Measurements from ENCODE around the gene ZNF3. TPM values are rescaled to one million over a fixed set of nuclear protein-coding genes. Genes with fewer than 3 reads are reported as not detected.

Gene ZNF3
- total RNA-seq, 1 donor from 2014 or later, result 12.9 TPM

DNA sequence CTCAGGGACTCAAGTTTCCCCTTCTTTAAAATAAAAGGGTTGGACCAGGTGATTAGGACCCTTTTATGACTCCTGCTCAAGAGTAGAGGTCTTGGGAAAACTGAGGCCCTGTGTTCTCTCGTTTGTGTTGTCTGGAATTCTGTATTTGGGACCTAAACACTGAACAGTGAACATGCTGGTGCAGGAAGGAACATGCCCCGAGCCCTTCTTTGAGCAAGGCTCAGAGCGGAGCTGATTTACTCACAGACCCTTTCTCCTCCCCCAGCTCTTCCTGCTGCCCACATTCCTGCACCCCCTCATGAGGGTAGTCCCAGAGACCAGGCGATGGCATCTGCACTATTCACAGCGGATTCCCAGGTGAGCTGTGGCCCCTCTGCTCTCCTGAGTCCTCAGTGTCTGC is 51.9 kb downstream of the ZNF3 start:
- no peak for DNase-seq
- no peak overlapping the region for H3K4me3 ChIP-seq
- H3K27me3 ChIP-seq (ENCODE audit: low read depth), result no peaks in the 10 kb centered on the region
- H3K9me3 ChIP-seq (replicated peaks), result no peaks in the 10 kb centered on the region
- H3K27ac ChIP-seq (replicated peaks), result no peak overlapping the region
- TF ChIP-seq, protein P1, sequence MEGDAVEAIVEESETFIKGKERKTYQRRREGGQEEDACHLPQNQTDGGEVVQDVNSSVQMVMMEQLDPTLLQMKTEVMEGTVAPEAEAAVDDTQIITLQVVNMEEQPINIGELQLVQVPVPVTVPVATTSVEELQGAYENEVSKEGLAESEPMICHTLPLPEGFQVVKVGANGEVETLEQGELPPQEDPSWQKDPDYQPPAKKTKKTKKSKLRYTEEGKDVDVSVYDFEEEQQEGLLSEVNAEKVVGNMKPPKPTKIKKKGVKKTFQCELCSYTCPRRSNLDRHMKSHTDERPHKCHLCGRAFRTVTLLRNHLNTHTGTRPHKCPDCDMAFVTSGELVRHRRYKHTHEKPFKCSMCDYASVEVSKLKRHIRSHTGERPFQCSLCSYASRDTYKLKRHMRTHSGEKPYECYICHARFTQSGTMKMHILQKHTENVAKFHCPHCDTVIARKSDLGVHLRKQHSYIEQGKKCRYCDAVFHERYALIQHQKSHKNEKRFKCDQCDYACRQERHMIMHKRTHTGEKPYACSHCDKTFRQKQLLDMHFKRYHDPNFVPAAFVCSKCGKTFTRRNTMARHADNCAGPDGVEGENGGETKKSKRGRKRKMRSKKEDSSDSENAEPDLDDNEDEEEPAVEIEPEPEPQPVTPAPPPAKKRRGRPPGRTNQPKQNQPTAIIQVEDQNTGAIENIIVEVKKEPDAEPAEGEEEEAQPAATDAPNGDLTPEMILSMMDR (IDR thresholded peaks at IDR 0.05; ENCODE audit: borderline replicate concordance), result no peak
- peaks cover 90% of the 10 kb centered on the region for H3K36me3 ChIP-seq
- no peaks in the 10 kb centered on the region for H3K4me1 ChIP-seq
- intact Hi-C loops (cut with micrococcal nuclease), result no loop called here

DNA sequence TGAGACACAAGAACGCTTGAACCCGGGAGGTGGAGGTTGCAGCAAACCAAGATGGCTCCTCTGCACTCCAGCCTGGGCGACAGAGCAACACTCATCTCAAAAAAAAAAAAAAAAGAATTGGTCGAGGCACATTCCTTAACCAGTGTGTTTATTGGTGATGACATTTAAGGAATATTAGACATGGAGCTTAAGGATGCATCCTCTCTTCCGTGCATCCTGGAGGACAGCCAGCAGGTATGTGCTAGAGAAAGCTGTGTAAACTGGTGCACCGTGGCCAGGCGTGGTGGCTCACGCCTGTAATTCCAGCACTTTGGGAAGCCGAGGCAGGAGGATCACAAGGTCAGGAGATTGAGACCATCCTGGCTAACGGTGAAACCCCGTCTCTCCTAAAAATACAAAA is 54.3 kb downstream of the ZNF3 start:
- intact Hi-C loops (cut with micrococcal nuclease), result no loop called here
- H3K9me3 ChIP-seq (replicated peaks), result no peaks in the 10 kb centered on the region
- no peaks in the 10 kb centered on the region for H3K27me3 ChIP-seq (ENCODE audit: low read depth)
- H3K4me1 ChIP-seq, result no peaks in the 10 kb centered on the region
- H3K4me3 ChIP-seq, result no peak overlapping the region
- TF ChIP-seq, protein P1 (IDR thresholded peaks at IDR 0.05; ENCODE audit: borderline replicate concordance), result no peak
- peaks cover 83% of the 10 kb centered on the region for H3K36me3 ChIP-seq
- H3K27ac ChIP-seq (replicated peaks), result no peak overlapping the region
- no peak for DNase-seq

DNA sequence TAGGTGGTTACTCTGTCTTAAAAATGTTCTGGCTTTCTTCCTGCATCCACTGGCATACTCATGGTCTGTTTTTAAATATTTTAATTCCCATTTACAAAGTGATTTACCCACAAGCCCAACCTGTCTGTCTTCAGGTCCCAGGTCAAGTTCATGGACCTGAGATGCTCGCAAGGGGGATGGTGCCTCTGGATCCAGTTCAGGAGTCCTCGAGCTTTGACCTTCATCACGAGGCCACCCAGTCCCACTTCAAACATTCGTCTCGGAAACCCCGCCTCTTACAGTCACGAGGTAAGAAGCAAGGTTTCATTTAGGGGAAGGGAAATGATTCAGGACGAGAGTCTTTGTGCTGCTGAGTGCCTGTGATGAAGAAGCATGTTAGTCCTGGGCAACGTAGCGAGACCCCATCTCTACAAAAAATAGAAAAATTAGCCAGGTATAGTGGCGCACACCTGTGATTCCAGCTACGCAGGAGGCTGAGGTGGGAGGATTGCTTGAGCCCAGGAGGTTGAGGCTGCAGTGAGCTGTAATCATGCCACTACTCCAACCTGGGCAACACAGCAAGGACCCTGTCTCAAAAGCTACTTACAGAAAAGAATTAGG is 57.4 kb downstream of the ZNF3 start:
- H3K36me3 ChIP-seq, result peaks cover 60% of the 10 kb centered on the region
- TF ChIP-seq, protein P1 (IDR thresholded peaks at IDR 0.05; ENCODE audit: borderline replicate concordance), result no peak
- no peak overlapping the region for H3K4me3 ChIP-seq
- H3K9me3 ChIP-seq (replicated peaks), result no peaks in the 10 kb centered on the region
- H3K4me1 ChIP-seq, result peaks cover 25% of the 10 kb centered on the region
- no peaks in the 10 kb centered on the region for H3K27me3 ChIP-seq (ENCODE audit: low read depth)
- intact Hi-C loops (cut with micrococcal nuclease), result no loop called here
- no peak overlapping the region for H3K27ac ChIP-seq (replicated peaks)
- DNase-seq, result no peak

GRCh38 chr7:100023526-100023925 is 58.0 kb downstream of the ZNF3 start:
- no peaks in the 10 kb centered on the region for H3K9me3 ChIP-seq (replicated peaks)
- H3K27ac ChIP-seq (replicated peaks), result no peak overlapping the region
- DNase-seq, result no peak
- peaks cover 31% of the 10 kb centered on the region for H3K4me1 ChIP-seq
- H3K36me3 ChIP-seq, result peaks cover 59% of the 10 kb centered on the region
- TF ChIP-seq, protein P1 (IDR thresholded peaks at IDR 0.05; ENCODE audit: borderline replicate concordance), result no peak
- intact Hi-C loops (cut with micrococcal nuclease), result no loop called here
- no peak overlapping the region for H3K4me3 ChIP-seq
- H3K27me3 ChIP-seq (ENCODE audit: low read depth), result no peaks in the 10 kb centered on the region

- TF ChIP-seq, protein P1 (IDR thresholded peaks at IDR 0.05; ENCODE audit: borderline replicate concordance), result no peak
- Histone ChIP-seq H3K27ac (replicated peaks) (no peak overlapping the region), H3K36me3 (peaks cover 50% of the 10 kb centered on the region), H3K4me1 (peaks cover 36% of the 10 kb centered on the region), H3K4me3 (no peak overlapping the region), H3K9me3 (replicated peaks) (no peaks in the 10 kb centered on the region), H3K27me3 (ENCODE audit: low read depth) (no peaks in the 10 kb centered on the region)
- DNase-seq, result no peak
- intact Hi-C loops (cut with micrococcal nuclease), result no loop called here
Measured at GRCh38 chr7:100022621-100023020, 58.9 kb downstream of the ZNF3 start.
